HG03064 (cell line): Measurements from ENCODE around the gene ERMAP.
"Not testable (repeated sequence)": the region's sequence is repeated elsewhere in the genome, so short reads cannot be mapped to it uniquely, and the experiment has no call there.

ENCODE experiments used
- ATAC-seq: cut with Tn5 transposase; IDR thresholded peaks from one replicate; pipeline ENCODE4 v1.9.1; 2021; ENCODE audit warnings: low read depth; ENCODE audit not compliant: unreplicated experiment

The ERMAP gene

GRCh38 chr1:42868466-42868865, 51.5 kb downstream of the ERMAP start:
- ATAC-seq: not testable (repeated sequence)

- ATAC-seq: not testable (repeated sequence)
Measured at GRCh38 chr1:42869254-42869653, 52.3 kb downstream of the ERMAP start.

DNA sequence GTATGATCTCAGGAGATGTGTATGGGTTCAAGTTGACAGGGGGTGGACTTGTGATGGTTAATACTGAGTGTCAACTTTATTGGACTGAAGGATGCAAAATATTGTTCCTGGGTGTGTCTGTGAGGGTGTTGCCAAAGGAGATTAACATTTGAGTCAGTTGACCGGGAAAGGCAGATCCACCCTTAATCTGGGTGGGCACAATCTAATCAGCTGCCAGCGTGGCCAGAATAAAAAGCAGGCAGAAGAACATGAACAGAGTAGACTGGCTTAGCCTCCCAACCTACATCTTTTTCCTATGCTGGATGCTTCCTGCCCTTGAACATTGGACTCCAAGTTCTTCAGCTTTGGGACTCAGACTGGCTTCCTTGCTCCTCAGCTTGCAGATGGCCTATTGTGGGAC, 52.8 kb downstream of the ERMAP start:
- not testable (repeated sequence) for ATAC-seq

- not testable (repeated sequence) for ATAC-seq
Measured at GRCh38 chr1:42873108-42873507, 56.2 kb downstream of the ERMAP start.

DNA sequence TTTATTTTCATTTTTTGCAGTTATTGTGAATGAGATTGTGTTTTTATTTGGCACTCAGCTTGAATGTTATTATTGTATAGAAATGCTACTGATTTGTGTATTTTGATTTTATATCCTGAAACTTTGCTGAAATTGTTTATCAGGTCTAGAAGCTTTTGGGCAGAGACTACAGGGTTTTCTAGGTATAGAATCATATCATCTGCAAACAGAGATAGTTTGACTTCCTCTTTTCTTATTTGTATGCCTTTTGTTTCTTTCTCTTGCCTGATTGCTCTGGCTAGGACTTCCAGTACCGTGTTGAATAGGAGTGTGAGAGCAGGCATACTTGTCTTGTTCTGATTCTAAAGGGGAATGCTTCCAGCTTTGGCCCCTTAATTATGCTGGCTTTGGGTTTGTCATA, 56.7 kb downstream of the ERMAP start:
- ATAC-seq: no peak

GRCh38 chr1:42876009-42876408, 59.1 kb downstream of the ERMAP start:
- no peak for ATAC-seq

- no peak for ATAC-seq
Measured at GRCh38 chr1:42877380-42877779, 60.5 kb downstream of the ERMAP start.

DNA sequence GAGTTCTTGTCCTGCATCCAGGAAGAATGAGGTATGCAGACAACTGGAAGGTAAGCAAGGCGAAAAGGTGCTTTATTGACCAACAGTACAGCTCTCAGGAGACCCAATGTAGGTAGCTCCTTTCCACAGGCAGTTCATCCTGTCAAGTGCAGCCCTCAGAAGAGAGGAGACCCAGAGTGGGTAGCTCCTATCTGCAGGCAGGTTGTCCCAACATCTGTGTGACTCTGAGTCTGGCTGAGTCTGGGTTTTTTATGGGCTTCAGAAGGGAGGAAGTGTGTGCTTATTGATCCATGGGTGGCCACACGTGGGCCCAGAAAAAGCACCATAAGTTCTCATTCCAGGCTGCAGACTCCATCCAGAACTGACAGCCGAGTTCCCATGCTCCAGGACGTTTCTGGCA, 63.5 kb downstream of the ERMAP start:
- ATAC-seq: no peak

- no peak for ATAC-seq
Measured at GRCh38 chr1:42886046-42886739, 69.3 kb downstream of the ERMAP start.

- ATAC-seq: no peak
Measured at GRCh38 chr1:42886800-42887199, 69.9 kb downstream of the ERMAP start.

GRCh38 chr1:42887366-42887765, 70.4 kb downstream of the ERMAP start:
- ATAC-seq: no peak

GRCh38 chr1:42888013-42888633, 71.2 kb downstream of the ERMAP start:
- no peak for ATAC-seq

DNA sequence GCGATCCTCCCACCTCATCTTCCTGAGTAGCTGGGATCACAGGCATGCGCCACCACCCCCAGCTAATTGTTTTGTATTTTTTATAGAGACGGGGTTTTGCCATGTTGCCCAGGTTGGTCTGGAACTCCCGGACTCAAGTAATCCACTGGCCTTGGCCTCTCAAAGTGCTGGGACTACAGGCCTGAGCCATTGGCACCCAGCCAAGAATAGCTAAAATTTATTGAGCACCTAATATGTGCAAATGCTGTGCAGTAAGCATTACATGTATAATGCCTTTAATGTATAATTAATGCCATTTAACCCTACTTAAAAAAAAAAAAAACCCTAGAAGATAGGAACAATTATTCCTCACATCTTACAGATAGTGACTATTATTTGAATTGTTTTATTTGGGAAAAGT, 72.3 kb downstream of the ERMAP start:
- no peak for ATAC-seq

DNA sequence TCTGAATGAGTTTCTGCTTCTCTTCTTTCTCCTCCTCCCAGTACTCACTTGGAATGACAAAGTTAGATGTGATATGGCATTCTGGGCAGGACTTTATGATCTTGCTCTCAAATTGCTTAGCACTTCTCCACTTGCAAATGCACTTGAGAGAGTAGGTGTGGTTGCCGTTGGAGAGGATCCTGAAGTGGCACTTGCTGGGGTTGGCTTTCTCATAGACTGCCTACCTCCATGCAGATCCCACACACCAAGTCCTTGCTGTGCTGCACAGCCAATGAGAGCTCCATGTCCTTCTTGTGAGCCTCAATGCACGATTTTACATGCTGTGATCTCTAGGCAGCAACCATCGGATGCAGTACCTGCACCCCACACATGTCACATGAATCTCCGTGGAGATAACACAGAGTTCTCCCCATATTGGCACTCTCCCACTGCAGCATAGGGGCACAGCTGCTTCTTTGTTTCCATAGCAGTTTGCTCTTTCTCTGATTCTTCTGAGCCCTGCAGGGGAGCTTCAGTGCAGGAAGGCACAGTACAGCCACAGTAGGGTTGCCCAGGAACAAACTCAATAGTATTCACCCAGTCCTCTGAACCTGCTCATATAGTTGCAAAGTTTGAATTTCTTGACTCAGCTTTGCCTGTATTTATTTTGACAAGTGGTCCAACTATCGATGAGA, 74.7 kb downstream of the ERMAP start:
- ATAC-seq: no peak
